ENCODE data around the gene APLP1. TPM values are rescaled to one million over a fixed set of nuclear protein-coding genes. Genes with fewer than 3 reads are reported as not detected.

Gene APLP1
- total RNA-seq, 6 experiments from 2014 or later, result 0.27 to 1.5 (median 0.37) TPM; not detected in 3

GRCh38 chr19:35885225-35885738 is 16.9 kb downstream of the APLP1 start:
- DNase-seq, result no peak
- intact Hi-C loops (cut with DNase I), result loop anchor here in 1 of 2 donors (5.0 kb wide), 1 partner anchor 42 kb away; no protein-coding TSS in a partner anchor

GRCh38 chr19:35885904-35886303 is 17.5 kb downstream of the APLP1 start:
- Histone ChIP-seq H3K27ac (no peak overlapping the region), H3K4me3 (no peak overlapping the region), H3K27me3 (no peaks in the 10 kb centered on the region), H3K4me1 (no peaks in the 10 kb centered on the region), H3K36me3 (peaks cover 0 to 22% (median 0%) of the 10 kb centered on the region in 4 donors), H3K9me3 (no peaks in the 10 kb centered on the region)
- TF ChIP-seq POLR2A (IDR thresholded peaks at IDR 0.05), result no peak
- TF ChIP-seq, protein P1, sequence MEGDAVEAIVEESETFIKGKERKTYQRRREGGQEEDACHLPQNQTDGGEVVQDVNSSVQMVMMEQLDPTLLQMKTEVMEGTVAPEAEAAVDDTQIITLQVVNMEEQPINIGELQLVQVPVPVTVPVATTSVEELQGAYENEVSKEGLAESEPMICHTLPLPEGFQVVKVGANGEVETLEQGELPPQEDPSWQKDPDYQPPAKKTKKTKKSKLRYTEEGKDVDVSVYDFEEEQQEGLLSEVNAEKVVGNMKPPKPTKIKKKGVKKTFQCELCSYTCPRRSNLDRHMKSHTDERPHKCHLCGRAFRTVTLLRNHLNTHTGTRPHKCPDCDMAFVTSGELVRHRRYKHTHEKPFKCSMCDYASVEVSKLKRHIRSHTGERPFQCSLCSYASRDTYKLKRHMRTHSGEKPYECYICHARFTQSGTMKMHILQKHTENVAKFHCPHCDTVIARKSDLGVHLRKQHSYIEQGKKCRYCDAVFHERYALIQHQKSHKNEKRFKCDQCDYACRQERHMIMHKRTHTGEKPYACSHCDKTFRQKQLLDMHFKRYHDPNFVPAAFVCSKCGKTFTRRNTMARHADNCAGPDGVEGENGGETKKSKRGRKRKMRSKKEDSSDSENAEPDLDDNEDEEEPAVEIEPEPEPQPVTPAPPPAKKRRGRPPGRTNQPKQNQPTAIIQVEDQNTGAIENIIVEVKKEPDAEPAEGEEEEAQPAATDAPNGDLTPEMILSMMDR (IDR thresholded peaks at IDR 0.05), result no peak
- DNase-seq, result no peak
- intact Hi-C loops (cut with DNase I), result loop anchor here in 1 of 2 donors (5.0 kb wide), 1 partner anchor 41 kb away; no protein-coding TSS in a partner anchor
- WGBS (ENCODE audit: insufficient coverage, low coverage, low lambda C conversion rate, missing lambda C conversion rate), result 100% methylated on average over 2 of the region's 8 CpGs
- ATAC-seq, result no peak

More at GRCh38 chr19:35885225-35885738, 16.9 kb downstream of the APLP1 start:
- Histone ChIP-seq H3K4me1 (no peaks in the 10 kb centered on the region), H3K9me3 (no peaks in the 10 kb centered on the region), H3K4me3 (no peak overlapping the region), H3K36me3 (peaks cover 0 to 22% (median 0%) of the 10 kb centered on the region in 4 donors), H3K27ac (no peak overlapping the region), H3K27me3 (no peaks in the 10 kb centered on the region)
- no peak for ATAC-seq
- WGBS (ENCODE audit: insufficient coverage, low coverage, low lambda C conversion rate, missing lambda C conversion rate), result 100% methylated on average over 1 of the region's 6 CpGs
- TF ChIP-seq, protein P1 (IDR thresholded peaks at IDR 0.05), result no peak
- no peak for TF ChIP-seq POLR2A (IDR thresholded peaks at IDR 0.05)

- no peak for TF ChIP-seq POLR2A (IDR thresholded peaks at IDR 0.05)
- TF ChIP-seq, protein P1 (IDR thresholded peaks at IDR 0.05), result no peak
- intact Hi-C loops (cut with DNase I), result loop anchor here in 1 of 2 donors (5.0 kb wide), 1 partner anchor 40 kb away; no protein-coding TSS in a partner anchor
- Histone ChIP-seq H3K4me3 (no peak overlapping the region), H3K36me3 (peaks cover 0 to 22% (median 0%) of the 10 kb centered on the region in 4 donors), H3K27me3 (no peaks in the 10 kb centered on the region), H3K27ac (no peak overlapping the region), H3K4me1 (no peaks in the 10 kb centered on the region), H3K9me3 (no peaks in the 10 kb centered on the region)
- DNase-seq (no peak), ATAC-seq (no peak)
- WGBS (ENCODE audit: insufficient coverage, low coverage, low lambda C conversion rate, missing lambda C conversion rate), result 100% methylated on average over 1 of the region's 5 CpGs
These were observed 18.8 kb downstream of the APLP1 start for GRCh38 chr19:35887197-35887596.

DNA sequence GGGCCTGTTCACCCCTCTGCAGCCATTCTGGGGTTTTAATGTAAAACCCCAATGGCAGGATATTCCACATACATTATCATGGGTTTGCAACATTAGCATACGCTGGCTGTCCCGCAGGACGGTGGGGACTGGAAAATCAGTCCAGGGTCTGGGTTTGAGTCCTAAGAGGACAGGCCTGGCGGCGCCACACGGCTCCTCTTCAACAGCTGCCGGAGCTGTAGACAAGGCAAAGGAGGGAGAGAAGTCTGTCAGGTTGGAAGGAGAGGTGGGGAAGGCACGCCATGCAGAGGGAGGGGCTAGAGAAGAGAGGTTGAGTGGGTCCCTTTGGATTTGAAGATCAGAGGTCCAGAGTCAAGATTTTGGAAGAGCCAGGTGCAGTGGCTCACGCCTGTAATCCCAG is 20.0 kb downstream of the APLP1 start:
- DNase-seq (no peak), ATAC-seq (no peak)
- Histone ChIP-seq H3K4me3 (no peak overlapping the region), H3K4me1 (no peaks in the 10 kb centered on the region), H3K27me3 (no peaks in the 10 kb centered on the region), H3K36me3 (peaks cover 0 to 26% (median 0%) of the 10 kb centered on the region in 4 donors), H3K9me3 (no peaks in the 10 kb centered on the region), H3K27ac (no peak overlapping the region)
- TF ChIP-seq, protein P1 (IDR thresholded peaks at IDR 0.05), result no peak
- no peak for TF ChIP-seq POLR2A (IDR thresholded peaks at IDR 0.05)
- WGBS (ENCODE audit: insufficient coverage, low coverage, low lambda C conversion rate, missing lambda C conversion rate), result 87% methylated on average over 7 of the region's 9 CpGs
- intact Hi-C loops (cut with DNase I), result loop anchor here in 1 of 2 donors (5.0 kb wide), 1 partner anchor 39 kb away; no protein-coding TSS in a partner anchor

Measured in right lobe of liver (tissue), 6 donors.